ENCODE measurements around the gene PIKFYVE.
"Not testable (repeated sequence)": the region's sequence is repeated elsewhere in the genome, so short reads cannot be mapped to it uniquely, and the experiment has no call there.

Gene PIKFYVE, protein sequence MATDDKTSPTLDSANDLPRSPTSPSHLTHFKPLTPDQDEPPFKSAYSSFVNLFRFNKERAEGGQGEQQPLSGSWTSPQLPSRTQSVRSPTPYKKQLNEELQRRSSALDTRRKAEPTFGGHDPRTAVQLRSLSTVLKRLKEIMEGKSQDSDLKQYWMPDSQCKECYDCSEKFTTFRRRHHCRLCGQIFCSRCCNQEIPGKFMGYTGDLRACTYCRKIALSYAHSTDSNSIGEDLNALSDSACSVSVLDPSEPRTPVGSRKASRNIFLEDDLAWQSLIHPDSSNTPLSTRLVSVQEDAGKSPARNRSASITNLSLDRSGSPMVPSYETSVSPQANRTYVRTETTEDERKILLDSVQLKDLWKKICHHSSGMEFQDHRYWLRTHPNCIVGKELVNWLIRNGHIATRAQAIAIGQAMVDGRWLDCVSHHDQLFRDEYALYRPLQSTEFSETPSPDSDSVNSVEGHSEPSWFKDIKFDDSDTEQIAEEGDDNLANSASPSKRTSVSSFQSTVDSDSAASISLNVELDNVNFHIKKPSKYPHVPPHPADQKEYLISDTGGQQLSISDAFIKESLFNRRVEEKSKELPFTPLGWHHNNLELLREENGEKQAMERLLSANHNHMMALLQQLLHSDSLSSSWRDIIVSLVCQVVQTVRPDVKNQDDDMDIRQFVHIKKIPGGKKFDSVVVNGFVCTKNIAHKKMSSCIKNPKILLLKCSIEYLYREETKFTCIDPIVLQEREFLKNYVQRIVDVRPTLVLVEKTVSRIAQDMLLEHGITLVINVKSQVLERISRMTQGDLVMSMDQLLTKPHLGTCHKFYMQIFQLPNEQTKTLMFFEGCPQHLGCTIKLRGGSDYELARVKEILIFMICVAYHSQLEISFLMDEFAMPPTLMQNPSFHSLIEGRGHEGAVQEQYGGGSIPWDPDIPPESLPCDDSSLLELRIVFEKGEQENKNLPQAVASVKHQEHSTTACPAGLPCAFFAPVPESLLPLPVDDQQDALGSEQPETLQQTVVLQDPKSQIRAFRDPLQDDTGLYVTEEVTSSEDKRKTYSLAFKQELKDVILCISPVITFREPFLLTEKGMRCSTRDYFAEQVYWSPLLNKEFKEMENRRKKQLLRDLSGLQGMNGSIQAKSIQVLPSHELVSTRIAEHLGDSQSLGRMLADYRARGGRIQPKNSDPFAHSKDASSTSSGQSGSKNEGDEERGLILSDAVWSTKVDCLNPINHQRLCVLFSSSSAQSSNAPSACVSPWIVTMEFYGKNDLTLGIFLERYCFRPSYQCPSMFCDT (N-terminal part only)

DNA sequence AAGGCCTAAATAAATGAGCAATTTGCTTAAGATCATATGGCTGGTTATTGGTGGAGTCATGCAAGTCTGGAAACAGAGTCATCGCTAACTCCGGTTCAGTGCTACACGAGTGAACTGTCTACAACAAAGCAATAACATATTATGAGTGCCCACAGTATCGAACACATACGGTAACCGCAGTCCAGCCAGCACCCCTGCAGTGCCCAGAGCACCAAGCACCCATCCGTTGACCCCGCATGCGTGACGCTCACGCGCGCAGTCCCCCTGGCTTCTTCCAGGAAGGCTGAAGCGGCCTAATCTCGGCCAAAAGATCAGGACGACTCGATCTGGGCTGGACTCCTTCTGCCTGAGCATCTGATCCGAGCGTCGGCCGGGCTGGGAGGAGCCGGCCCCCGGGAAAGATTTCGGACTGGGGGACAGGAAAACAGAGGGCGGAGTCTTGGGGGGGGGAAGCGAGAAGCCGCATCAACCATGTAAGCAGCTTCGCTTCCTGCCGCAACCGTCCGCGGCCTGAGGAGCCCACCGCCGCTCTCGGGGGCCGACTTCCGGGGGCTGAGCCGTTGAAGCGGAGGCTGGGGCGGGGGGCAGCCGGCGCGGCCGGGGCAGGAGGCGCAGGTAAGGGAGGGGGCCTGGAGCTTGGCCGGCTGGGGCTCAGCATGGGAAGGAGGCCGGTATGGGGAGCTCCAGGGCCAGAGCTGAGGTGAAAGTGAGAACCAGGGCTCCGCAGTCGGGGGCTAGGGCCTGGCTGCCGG, at the start of gene PIKFYVE:
Gene PIKFYVE (plus strand): TSS at position 455 of the 752 bp plus-strand sequence. CDS start 5,265 bp downstream, outside the sequence.
- DNase-seq (ENCODE audit: low read depth in 2 of 2, low spot score in 1 of 2): peak; percentile 58 to 81

DNA sequence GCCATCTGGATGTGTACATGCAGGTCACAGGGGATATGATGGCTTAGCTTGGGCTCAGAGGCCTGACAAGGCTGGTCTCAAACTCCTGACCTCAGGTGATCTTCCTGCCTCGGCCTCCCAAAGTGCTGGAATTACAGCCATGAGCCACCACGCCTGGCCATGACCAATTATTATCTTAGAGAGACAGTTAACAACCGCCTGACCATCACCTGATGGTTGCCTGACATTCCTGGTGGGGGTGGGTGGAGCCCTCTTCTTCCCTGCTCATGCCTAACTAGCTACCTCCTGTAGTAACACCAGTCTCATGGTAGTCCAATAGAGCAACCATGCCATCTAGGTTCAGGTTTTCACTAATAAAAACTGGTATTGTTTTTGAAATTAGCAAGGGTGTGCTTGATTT, 44.2 kb upstream of the PIKFYVE start:
- not testable (repeated sequence) for DNase-seq (ENCODE audit: low read depth in 2 of 2, low spot score in 1 of 2)

DNA sequence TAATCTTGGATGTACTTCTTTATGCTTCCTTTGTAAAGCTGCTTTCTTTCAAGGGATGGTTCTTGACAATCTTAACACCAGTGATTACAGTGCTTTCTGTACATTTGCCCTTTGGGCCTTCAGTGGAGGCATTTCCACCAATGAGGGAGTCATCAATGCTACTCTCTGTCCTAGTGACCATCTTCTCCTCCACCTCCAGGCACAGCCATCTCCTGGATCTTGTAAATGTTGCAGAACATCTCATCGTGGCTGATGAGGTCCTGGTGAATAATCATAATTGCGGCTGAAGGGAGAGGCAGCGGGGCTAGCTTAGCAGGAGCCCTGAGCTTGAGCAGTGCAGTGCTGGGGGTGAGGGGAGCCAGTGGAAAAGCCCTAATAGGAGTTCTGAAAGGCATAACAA, 43.7 kb upstream of the PIKFYVE start:
- no peak for DNase-seq (ENCODE audit: low read depth in 2 of 2, low spot score in 1 of 2)

DNA sequence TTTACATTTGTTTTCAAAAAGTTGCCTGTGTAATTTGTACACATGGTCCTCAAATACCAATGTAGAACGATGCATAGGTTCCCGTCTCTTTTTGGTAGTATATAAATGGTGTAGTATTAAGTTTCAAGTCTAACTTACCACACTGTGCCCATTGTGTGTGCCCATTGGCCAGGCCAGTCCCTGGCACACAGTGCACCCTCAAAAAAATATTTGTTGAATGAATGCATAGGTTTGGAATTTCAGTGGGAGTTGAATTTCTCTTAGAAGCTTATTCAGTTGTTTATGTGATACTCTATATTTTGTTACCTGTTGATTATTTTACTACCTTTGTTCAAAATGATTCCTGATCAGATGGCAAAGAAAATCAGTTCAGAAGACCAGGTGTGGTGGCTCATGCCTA, 41.3 kb upstream of the PIKFYVE start:
- DNase-seq (ENCODE audit: low read depth in 2 of 2, low spot score in 1 of 2): no peak

DNA sequence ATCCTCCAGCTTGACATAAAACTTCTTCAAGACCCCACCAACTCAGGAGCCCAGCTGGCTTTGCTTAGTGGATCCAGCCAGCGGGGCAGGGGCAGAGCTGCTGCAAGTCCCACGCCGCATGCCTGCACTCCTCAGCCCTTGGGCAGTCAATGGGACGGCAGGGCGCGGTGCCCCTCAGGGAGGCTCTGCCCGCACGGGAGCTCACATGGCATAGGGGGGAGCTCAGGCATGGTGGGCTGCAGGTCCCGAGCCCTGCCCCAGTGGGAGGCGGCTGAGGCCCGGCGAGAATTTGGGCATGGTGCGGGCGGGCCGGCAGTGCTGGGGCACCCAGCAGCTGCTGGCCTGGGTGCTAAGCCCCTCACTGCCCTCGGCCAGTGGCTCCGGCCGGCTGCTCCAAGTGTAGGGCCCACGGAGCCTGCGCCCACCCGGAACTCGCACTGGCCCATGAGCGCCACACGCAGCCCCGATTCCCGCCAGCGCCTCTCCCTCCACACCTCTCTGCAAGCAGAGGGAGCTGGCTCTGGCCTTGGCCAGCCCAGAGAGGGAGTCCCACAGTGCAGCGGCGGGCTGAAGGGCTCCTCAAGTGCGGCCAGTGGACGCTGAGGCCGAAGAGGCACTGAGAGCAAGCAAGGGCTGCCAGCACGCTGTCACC, 38.3 kb upstream of the PIKFYVE start:
- DNase-seq (ENCODE audit: low read depth in 2 of 2, low spot score in 1 of 2): no peak

DNA sequence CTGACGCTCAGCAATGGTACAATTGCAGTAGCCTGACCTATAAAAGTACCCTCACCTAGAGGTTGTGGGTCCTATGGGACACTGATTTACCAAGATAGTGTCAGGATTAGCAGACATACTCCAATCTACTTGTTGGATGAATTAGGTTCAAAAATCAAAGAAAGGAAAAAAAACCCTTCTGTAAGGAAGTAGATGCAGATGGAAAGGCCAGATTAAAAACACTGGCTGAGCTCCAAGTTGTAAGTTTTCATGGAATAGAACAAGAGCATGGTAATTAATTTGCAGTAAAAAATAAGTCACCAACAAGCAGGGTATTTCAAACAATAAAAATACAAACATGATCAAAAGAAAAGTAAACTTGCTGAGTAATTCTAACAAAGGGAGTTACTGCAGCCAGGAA, 37.6 kb upstream of the PIKFYVE start:
- no peak for DNase-seq (ENCODE audit: low read depth in 2 of 2, low spot score in 1 of 2)

DNA sequence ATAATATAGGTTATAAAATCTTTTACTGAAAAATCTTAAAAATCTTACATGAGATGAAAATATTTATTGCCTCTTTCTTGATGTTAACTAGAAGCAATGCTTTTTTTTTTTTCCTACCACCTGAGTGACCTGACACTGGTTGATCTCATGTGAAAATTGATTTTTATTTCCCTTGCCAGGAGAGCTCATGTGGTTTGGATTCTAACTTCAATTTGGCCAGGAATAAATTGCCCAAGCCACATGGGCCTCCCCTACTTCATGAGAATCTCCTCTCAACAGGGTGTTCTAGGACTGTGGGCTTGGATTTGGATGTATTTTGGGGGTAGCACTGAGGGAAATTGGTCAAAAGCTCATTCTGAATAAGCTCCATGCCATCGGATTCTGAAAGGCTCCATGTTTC, 31.3 kb upstream of the PIKFYVE start:
- DNase-seq (ENCODE audit: low read depth in 2 of 2, low spot score in 1 of 2): no peak

DNA sequence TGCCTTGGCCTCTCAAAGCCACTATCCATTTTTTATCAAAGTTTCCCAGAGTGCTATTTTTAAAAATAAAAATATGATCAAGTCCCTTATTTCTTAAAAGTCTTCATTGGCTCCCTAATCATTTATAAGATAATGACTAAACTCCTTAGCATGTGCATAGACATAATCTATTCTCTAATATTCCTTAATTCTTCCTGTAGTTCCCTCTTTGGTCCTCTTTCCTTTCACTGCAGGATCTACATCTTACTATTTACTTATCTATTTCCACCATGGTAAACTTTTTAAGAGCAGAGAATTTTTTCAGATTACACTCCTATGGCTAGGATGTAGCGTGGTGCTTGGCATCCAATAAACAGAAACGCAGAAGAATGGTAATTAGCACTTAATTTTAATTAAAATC, 30.2 kb upstream of the PIKFYVE start:
- no peak for DNase-seq (ENCODE audit: low read depth in 2 of 2, low spot score in 1 of 2)

DNA sequence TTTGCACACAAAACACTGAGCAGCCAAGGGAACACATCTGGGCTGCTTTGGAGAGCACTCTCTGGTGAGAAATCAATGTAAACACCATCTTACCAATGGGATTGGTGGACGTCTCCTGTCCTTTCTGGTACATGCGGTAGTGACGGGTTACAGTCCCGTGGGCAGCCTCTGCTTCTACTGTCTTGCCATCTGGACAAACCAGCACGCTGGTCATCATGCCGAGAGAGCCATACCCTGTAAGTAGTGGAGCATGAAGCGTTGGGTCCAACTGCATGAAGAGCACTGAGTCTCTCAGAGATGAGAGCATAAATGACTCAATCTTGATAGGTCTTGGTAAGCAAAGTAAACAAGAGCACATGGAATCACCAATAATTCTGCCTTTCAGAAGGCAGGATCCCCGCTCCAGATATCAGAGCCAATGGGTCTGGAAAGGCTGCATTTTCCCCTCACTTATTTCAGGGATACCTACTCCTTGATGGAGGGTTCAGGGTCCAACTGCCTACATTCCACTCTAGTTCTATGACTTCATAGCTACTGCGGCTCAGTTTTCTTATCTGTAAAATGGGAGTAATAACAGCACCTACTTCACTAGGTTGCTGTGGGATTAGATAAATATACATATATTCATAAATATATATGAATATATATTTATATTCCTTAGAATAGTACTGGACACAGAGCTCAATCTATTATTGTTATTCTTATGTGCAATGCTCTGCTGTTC, 26.1 kb upstream of the PIKFYVE start:
- no peak for DNase-seq (ENCODE audit: low read depth in 2 of 2, low spot score in 1 of 2)

DNA sequence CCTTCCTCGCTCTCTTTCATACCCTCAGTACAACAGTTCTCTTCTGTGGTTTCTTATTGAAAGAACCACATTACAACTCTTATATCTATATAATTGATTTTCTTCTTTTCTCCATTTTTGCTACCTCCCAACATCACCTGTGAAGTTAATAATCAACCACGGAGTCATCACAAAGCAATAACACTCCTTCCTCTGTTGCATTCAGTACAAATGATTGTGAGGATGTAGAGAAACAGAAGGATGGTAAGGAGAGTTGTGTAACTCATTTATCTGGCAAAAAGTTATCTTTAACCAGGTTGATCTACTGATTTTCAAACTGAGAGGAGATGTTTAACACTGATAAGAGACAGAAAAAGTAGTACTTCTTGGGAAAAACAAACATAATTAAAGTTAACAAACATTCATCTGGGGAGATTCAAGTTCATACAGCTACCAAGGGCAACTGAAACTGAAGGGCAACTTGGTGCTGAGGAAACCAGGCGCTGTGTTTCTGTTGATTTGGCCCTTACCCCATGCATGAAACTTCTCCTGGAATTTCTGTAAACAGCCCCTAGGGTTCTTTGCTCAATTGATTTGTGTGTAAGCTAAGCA, 25.3 kb upstream of the PIKFYVE start:
- no peak for DNase-seq (ENCODE audit: low read depth in 2 of 2, low spot score in 1 of 2)

DNA sequence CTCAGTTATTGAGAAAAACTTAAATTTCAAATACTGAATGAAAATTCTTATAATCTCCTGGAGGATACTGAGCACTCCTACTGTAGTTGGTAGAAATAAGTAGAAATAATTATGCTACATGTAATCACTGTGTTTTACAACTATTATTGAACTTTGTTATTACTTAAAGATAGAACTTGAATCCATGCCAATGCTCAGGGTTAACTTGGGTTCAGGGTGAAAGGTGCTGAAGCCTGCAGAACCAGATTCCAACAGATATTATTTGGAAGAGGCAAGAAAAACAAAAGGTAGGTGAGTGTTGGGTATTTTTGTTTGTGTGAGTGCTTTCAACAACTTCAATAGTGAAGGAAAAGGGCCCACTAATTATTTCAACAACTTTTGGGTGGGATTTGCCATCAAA, 21.6 kb upstream of the PIKFYVE start:
- DNase-seq (ENCODE audit: low read depth in 2 of 2, low spot score in 1 of 2): no peak

DNA sequence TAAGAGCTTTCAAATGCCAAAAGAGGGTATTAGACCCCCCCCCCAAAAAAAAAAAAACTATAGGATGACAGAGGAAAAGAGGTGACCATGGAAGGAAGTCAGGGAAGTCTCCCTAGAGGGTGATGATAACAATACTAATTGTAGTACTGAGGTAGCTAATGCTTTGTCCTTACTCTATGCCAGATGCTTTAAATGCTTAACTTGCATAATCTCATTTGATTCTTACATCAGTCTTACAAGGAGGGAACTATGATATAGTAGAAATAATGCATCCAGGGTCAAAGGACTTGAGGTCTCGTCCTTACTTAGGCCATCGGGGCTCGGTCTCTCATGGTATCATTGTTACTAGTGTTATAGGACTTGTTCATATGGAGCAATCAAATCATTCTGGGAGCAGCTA, 20.3 kb upstream of the PIKFYVE start:
- no peak for DNase-seq (ENCODE audit: low read depth in 2 of 2, low spot score in 1 of 2)

DNA sequence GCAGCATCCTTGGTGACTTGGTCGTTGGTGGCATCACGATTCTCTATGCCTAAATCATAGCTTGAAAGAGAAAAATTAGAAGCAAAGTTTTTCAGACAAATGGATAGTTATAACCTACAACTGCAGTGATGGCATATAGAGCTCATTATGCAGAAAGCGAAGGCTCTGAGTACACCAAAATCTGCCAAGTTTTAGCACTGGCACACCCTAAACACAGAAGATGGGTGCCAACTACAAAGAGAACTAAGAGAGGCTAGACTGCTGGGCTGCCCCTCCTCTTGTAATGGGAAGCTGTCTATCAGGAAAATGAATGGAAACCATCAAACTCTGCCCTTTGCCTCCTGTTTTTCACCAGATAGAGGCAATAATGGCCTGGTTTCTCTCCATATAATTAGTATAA, 17.5 kb upstream of the PIKFYVE start:
- no peak for DNase-seq (ENCODE audit: low read depth in 2 of 2, low spot score in 1 of 2)

DNA sequence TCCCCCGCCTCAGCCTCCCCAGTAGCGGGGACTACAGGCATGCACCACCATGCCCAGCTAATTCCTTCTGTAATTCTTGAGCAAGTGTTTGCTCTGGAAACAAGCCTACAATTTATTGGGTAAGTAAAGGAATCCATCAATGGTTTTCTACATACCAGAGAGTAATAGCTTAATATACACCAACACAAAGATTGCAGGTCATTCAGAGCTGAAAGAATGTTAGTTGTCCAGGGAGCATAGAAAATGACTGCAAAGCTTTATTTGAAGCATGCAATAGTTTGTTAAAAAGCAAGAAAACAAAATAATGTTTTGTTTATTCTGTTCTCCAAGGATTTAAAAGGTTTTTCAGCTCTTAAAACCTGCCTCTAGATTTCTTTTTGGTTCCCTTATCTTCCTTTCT, 16.8 kb upstream of the PIKFYVE start:
- no peak for DNase-seq (ENCODE audit: low read depth in 2 of 2, low spot score in 1 of 2)

DNA sequence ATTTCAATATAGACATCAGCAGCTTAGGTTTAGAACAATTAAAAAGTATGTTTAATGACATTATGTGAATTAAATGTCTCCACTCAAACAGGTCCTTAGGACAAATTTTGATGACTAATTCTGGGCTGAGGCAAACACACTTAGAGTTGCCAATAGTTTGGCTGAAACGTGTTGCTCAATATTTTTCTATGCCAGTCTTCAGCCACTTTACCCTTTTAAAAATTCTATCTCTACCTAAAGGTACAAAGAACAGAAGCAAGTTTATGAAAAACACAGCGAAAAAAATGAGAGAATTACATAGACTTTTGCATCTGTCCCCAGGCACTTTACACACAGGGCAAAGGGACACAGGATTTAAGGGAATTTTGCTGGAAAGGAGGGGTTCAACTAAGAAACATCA, 15.7 kb upstream of the PIKFYVE start:
- DNase-seq (ENCODE audit: low read depth in 2 of 2, low spot score in 1 of 2): no peak

DNA sequence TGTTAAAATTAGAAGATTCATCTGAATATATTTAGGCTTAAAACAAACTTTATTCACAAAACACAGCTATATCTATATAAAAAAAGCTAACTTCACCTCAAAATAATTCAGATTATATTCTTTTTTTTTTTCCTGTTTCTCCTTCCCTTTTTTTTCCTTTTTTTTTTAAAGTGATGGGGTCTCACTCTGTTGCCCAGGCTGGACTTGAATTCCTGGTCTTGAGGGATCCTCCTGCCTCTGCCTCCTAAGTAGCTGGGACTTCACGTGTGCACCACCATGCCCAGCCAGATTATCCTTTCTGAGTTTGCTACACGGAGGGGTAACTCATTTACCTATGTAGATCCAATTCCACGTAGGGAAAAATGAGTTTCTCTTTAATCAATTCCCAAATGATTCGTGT, 15.0 kb upstream of the PIKFYVE start:
- DNase-seq (ENCODE audit: low read depth in 2 of 2, low spot score in 1 of 2): no peak

DNA sequence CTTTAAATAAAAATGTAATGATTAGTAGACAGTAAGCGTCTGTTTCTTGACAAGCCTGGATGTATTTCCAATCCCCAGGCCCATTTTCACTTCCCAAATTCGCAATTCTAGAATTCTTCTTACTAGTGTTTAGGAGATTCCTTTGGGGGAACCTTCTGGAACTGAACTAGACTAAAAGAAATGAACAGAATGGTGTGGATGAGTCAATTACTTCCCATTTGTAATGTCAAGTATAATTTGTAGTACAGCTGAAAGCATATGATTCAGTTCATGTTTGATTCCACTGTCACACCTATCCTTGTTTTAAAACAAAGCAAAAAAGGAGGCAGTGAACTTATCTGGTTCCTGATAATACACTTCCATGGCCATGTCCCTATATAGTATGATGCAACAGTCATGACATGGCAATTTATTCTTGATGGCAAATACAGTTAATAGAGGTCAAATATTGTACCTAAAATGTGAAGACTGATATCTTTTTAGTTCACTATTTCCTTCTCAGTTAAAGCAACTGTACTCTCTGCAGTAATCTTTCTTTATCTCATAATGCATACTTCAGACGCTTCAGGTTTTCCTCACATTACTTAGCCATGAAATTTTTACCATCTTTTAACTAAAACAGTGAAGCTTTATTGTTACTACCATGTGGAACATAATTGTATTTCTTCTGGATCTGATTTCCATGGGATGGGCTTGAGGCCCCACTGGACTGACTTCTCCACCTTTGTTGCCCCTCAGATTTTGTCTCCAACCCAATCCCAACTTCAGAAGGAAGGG, 13.2 kb upstream of the PIKFYVE start:
- no peak for DNase-seq (ENCODE audit: low read depth in 2 of 2, low spot score in 1 of 2)

DNA sequence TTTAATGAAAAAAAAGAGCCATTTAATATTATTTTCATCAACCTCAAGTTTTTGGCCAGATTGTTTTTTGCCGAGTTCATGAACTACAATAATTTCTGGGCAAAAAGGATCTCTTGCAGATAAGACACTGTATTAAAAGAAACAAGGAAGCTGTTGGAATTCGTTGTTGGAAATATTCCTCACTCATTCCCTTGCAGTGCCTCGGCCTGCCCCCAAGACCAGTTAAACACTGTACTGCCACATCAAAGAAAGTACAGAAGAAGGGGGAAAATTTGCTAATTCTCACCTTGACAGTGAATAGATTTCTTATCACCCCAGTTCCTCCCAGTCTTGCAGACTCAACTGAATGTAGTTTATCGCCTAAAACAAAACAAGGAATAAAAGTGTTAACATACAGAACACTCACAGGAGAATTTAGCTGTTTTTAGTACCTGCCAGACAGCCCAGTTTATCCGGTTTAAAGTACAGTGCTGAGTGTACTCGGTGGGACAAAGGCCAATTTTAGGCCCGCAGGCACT, 12.4 kb upstream of the PIKFYVE start:
- no peak for DNase-seq (ENCODE audit: low read depth in 2 of 2, low spot score in 1 of 2)

All from stimulated activated CD8-positive, alpha-beta memory T cell treated with anti-CD3 and anti-CD28 coated beads, Interleukin-4, amount 100 ng/mL, for 4 hours (primary cell).